NCI-H2029 (cell line): Measurements from ENCODE around the gene MTREX.

Experiments used
- DNase-seq: peaks from one replicate; lab custom pipeline; 2025; lab: John Stamatoyannopoulos, UW

The MTREX gene

GRCh38 chr5:55429613-55430253 is 121.9 kb downstream of the MTREX start:
- peak; percentile 31 for DNase-seq

GRCh38 chr5:55432549-55432948 is 124.8 kb downstream of the MTREX start:
- no peak for DNase-seq

DNA sequence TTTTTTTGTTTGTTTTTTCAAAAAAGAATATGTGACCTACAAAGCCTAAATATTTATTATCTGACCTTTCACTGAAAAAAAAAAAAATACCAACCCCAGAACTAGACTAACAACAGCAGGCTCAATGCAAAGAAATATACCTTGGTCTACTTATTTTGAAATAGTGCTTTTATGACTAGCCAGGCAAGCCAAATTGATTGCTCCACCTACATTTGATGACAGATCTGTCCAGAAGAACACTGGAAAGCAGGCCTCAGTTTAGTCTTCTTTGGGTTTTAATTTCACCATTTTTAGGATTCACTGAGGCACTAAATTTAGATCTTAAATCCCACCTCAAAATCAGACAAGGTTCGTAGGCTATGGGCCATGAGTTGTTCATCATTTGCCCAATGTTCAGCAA is 129.7 kb downstream of the MTREX start:
- no peak for DNase-seq

DNA sequence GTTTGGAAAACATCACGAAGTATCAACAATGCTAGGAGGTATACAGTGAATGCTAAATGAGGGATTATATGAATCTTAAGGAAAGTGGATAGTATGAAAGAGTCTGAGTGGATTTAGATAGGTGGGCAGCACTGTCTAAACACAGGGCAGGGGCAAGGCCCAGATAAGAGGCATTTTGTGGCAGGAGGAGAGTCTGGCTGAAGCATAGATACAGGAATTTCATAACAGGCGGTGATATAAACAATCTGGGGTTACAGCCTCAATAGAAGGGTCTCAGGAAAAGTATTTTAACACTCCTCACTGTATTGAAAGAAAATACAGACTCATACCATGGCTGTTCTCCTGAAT is 130.0 kb downstream of the MTREX start:
- no peak for DNase-seq

DNA sequence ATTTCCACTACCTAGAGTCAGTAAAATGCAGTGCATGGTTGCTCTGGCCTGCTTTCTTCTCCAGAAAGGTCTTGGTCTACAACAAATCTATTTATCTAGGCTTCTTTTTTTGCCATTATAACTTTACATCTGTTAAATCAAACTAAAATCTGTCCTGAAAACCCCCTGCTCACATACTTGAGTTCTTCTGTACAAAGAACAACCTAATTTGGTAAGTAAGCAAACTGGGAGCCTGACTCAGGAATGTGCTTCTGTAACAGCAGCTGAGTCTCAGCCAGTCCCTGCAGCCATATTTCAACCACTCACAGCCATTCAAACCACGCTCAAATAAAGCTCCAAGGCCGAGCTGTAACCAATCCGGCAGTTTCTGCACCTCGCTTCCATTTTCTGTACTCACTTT is 131.2 kb downstream of the MTREX start:
- DNase-seq, result no peak

DNA sequence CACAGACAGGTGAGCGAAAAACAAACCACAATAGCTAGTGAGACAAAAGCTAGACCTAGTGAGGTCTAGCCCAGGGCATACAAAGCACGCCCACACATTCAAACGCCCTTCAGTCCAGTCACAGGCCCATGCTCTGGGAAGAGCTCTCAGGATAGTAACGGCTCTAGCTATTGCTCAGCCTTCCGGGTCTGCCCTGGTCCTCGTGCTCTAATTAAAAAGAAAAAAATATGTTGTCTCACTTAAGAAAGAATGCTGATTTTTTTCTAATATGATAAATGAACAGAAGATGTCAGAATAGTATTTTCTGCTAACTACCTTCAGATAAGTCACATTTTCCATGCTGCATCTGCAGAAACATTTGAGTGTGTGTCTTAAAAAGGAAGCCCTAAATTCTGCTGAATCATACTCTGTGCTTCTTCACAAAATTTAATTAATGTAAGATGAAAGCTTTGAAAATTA is 132.4 kb downstream of the MTREX start:
- no peak for DNase-seq

DNA sequence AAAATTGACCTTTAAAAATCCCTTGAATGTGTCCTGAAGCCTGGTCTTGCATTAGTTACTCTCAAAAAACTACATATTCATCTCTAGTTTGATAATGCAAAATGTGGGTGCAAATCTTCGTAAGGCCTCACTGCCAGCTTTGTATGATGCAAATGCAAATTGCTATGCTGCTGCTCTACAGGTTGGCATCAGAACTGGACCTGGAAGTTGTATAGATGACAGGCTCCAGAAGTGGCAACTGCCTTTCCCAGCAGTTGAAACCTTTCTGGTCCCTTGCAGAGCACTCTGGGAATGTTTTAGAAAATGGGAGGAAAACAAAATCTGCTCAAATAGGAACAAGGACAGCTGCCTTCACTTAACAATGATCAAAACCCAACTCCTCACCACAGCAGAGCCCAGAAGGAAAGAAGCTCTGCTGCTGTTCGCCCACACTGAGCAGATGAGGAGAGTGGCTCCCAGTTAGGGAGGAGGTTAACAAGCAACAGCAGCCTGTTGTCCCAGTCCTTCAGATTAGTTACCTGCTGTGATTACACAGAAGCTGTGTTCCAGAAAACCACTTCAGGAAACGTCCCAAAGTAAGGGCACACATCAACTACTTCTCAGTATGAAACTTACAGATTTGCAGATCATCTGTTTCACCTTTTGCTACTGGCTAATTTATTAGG is 133.4 kb downstream of the MTREX start:
- no peak for DNase-seq

GRCh38 chr5:55441954-55442353 is 134.2 kb downstream of the MTREX start:
- DNase-seq, result no peak

DNA sequence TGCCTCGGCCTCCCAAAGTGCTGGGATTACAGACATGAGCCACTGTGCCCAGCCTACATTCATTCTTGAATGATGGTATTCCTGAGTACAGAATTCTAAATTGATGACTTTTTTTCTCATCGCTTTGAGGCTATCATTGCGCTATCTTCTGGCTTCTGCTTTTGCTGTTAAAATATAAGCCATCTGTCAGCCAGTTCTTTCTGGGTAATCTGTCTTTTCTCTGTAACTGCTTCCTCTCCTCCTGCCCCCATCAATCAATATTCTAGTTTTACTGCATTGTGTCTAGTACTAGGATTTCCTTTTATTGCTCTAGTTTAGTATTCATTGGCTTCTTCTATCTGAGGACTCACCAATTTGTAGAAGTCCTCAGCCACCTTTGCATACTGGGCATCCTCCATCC is 138.0 kb downstream of the MTREX start:
- no peak for DNase-seq

- DNase-seq, result no peak
These were observed 139.0 kb downstream of the MTREX start for GRCh38 chr5:55446640-55447351.

DNA sequence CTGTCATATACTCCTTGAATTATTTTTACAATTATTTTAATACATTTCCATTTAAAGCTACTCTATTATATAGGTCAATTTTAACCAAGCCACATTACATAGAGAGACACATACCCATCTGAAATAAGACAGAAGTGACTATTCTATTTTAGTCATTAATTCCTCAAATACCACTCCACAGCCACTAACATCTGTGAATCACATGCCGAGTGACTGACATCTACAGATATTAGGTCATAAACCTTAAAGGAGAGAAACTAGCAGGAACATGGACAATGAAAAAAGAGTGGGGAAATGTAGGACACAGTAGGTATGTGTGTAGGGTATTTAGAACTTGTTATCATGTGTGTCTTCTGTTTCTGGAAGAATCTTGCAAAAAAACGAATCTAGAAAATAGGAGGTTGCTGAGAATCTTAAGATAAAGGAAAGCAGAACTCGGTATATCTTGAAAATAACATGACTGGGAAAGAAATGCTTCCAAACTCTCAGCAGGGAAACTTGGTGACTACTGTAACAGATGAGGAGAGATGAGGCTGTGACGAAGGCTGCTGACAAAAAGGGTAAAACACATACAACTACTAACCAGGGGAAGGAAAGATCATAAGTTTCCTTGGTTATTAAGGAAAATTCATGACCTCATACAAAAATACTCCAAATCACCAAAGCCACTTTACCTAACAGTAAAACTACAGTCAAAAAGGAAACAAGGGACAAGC is 142.4 kb downstream of the MTREX start:
- DNase-seq, result no peak

GRCh38 chr5:55451976-55452375 is 144.2 kb downstream of the MTREX start:
- DNase-seq, result no peak

DNA sequence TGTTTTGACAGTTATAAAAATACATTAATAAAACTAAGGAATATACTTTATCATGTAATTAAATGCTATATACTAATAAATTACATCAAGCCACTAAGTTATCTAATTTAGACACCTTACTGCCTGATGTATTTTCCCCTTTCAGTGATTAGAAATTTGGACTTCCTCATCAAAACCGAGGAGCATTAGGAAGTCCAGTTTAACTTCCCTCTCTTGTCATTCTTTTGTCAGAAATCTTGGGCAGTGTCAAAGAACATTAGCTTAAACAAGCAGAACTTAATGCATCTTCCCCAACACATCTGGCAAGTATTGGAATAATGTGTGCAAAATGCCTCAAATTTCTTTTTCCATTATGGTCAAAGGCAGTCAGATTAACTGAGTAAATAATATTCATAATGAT is 145.4 kb downstream of the MTREX start:
- DNase-seq, result no peak

DNA sequence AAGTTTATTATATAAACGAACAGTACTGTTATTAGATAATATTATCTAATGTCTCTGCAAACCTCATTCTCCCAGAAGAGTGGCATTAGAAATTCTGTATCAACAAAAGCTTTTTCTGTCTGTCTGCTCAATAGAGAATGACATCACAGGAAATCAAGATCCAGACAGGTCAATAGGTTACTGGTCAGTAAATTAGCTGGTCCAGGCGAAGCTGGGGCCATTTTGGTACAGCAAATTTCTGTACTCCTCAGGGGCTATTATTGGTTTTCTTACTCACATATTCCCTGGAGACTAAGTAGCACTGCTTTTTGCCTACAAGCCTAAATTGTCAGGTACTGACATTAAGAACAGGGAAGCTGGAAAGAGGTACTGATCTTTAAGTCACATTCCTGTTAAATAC is 146.5 kb downstream of the MTREX start:
- DNase-seq, result no peak

- DNase-seq, result no peak
These were observed 148.6 kb downstream of the MTREX start for GRCh38 chr5:55456216-55456895.

DNA sequence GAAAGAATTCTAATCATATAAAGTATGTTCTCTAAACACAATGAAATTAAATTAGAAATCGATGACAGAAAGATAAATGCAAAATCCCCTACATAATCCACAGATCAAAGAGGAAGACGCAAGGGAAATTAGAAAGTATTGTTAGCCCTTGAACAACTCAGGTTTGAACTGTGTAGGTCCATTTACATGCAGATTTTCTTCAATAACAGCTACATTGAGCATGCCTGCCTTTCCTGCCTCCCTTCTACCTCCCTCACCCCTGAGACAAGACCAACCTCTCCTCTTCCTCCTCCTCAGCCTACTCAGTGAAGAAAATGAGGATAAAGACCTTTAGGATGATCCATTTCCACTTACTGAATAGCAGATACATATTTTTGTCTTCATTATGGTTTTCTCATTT is 151.8 kb downstream of the MTREX start:
- DNase-seq, result no peak

GRCh38 chr5:55463613-55464012 is 155.8 kb downstream of the MTREX start:
- no peak for DNase-seq

DNA sequence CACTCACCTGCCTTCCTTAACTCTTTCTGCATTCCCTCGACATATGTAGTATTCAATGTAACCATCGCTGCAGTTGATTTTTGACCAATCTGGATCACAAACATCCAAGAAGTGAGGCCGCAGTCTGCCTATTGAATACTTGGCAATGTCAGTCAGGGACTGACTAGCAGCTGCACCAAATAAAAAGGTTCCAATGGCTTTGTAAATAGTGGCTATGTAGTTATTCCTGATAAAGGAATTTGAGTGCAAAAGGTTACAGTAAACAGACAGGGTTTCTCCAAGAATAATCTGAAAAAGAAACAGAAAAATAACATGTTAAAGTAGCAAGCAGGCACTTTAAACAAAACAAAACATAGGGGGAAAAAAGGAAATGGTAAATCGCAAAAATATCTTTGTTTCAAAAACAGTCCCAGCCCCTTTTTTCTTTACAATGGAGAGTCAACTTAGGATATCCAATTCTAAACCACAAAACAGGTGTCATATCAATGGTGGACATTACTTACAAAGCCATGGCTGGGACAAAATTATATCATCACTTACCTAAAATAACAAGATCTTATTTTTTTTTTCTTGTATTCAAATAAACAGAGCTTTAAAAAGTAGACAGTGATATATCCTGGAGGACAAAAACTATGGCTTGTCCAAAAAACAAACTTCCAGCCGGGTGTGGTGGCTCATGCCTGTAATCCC is 160.2 kb downstream of the MTREX start:
- DNase-seq, result peak; percentile 14

DNA sequence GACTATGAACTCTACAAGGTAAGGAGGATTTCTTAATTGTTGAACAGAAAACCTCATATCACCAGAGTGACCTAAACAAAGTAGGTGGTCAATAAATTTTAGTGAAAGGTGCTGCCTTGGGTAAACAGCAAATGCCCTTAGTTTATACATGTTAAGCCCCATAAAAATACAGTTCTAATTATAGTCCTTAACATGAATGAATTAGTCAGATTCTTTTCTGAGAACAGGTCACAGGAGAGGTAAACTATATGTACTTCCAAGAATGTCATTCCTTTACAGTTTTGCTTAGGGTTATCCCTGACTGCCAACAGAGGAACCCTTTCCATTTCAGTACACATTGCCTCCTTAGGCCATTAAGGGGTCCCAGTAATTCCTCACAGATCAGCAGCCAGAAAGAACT is 162.1 kb downstream of the MTREX start:
- DNase-seq, result no peak

GRCh38 chr5:55470282-55470681 is 162.5 kb downstream of the MTREX start:
- DNase-seq, result no peak

GRCh38 chr5:55471468-55471867 is 163.7 kb downstream of the MTREX start:
- DNase-seq, result no peak

DNA sequence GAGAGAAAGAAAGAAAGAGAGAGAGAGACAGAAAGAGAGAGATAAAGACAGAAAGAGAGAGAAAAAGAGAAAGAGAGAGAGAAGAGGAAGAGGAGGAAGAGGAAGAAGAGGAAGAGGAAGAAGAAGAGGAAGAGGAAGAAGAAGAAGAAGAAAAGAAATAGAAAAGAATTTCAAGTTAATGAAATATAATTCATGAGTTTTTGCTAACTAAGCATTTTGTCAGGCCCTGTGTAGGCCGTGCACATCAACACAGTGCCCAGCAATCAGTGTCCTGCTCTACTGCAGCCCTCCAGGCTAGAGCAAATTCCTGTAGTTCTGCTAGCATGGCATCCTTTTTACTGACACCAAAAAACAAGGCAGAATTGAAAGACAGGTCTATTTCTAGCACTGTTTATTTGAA is 164.9 kb downstream of the MTREX start:
- no peak for DNase-seq
